ENCODE results near the gene AGAP1. TPM values are rescaled to one million over a fixed set of nuclear protein-coding genes. Genes with fewer than 3 reads are reported as not detected.
A peak's percentile ranks its signal among the peaks of the same experiment; 100 is the strongest.

Gene AGAP1
- total RNA-seq, 1 donor from 2014 or later: 43.8 TPM

DNA sequence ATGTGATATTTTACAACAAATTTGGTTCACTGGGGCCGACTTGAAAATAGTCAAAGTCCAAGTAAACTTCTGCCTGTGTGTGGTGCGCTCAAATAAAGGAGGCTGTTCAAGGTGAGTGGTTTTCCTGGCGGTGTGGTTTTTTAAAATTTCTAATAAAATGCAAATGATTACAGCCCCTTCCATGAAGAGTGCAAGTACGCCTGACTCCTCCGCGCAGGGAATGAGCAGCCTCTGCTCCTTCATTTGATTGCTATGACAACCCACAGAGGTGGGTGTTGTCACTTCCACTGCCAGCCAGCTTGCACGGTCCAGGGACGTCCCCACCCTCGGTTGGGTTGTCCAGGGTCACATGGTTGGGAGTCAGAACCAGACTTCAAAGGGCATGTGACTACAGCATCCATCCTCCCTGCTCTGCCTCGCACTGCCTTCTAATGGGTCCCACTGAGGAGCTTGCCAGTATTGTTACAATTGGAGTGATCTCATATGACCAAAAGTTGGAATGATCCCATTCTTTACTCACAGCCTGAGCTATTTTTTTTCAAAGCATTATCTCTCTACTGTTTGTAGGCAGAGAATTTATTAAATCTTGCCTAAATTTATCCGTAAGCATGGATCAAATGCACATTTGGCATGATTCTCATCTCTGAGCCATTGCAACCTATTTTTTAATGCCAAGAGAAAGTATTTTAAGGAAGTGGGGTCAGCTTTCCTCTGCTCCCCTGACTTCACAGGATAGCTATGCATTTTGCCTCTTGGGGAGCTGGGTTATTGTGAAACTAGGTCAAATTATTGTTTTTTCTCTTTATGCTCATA lies 121.3 kb downstream of the AGAP1 start:
- Mint-ChIP-seq H3K9me3 (ENCODE audit: unreplicated experiment) (no peaks in the 10 kb centered on the region), H3K4me3 (ENCODE audit: unreplicated experiment) (peak overlapping the region; percentile 6), H3K27me3 (ENCODE audit: unreplicated experiment) (no peaks in the 10 kb centered on the region), H3K36me3 (ENCODE audit: unreplicated experiment) (no peaks in the 10 kb centered on the region), H3K27ac (ENCODE audit: unreplicated experiment) (peak overlapping the region; percentile 95), H3K4me1 (ENCODE audit: unreplicated experiment) (peaks cover 62% of the 10 kb centered on the region)
- TF ChIP-seq, protein P1, sequence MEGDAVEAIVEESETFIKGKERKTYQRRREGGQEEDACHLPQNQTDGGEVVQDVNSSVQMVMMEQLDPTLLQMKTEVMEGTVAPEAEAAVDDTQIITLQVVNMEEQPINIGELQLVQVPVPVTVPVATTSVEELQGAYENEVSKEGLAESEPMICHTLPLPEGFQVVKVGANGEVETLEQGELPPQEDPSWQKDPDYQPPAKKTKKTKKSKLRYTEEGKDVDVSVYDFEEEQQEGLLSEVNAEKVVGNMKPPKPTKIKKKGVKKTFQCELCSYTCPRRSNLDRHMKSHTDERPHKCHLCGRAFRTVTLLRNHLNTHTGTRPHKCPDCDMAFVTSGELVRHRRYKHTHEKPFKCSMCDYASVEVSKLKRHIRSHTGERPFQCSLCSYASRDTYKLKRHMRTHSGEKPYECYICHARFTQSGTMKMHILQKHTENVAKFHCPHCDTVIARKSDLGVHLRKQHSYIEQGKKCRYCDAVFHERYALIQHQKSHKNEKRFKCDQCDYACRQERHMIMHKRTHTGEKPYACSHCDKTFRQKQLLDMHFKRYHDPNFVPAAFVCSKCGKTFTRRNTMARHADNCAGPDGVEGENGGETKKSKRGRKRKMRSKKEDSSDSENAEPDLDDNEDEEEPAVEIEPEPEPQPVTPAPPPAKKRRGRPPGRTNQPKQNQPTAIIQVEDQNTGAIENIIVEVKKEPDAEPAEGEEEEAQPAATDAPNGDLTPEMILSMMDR (IDR thresholded peaks at IDR 0.05): no peak
- DNase-seq (ENCODE audit: extremely low spot score, unreplicated experiment): no peak

DNA sequence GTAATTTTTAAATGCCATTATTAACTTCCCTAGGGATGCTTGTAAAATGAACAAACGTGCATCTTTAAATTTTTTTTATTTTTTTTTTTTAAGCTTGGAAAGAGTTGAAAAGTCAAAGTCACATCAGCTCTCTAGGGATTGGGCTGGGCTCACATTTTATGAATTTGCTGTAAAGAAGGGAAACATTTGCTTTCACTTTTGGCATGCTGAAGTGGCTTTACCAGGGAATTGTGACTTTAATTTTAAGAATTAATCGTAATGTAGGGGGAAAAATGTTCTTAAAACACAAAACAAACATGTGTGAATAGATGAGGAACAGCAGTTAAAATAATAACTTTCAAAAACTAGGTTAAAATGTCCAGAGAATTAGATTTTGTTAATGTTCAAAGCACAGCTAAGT lies 123.0 kb downstream of the AGAP1 start:
- Mint-ChIP-seq H3K4me3 (ENCODE audit: unreplicated experiment) (peak overlapping the region; percentile 38), H3K4me1 (ENCODE audit: unreplicated experiment) (peaks cover 67% of the 10 kb centered on the region), H3K9me3 (ENCODE audit: unreplicated experiment) (no peaks in the 10 kb centered on the region), H3K27ac (ENCODE audit: unreplicated experiment) (peak overlapping the region; percentile 95), H3K27me3 (ENCODE audit: unreplicated experiment) (no peaks in the 10 kb centered on the region), H3K36me3 (ENCODE audit: unreplicated experiment) (no peaks in the 10 kb centered on the region)
- TF ChIP-seq, protein P1 (IDR thresholded peaks at IDR 0.05): no peak
- DNase-seq (ENCODE audit: extremely low spot score, unreplicated experiment): no peak

DNA sequence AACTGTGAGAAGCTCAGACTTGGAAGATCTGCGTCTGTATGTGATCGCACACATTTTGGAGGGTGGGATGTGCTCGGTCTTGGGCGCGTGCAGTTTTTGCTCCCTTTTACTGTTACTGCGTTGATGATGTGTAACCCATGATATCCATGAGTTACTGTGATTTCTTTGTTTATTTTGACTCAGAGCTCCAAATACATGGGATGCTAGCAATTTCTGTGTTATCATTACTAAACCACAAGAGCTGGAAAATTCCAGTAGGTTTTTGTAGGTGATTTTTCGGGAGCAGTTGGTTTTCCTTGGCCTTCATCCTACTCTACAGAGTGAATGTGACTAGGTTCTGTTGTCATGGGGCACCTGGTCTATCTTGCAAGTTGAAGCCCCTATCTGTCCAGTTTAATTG lies 124.2 kb downstream of the AGAP1 start:
- no peaks in the 10 kb centered on the region for H3K36me3 Mint-ChIP-seq (ENCODE audit: unreplicated experiment)
- H3K4me1 Mint-ChIP-seq (ENCODE audit: unreplicated experiment): peaks cover 75% of the 10 kb centered on the region
- H3K4me3 Mint-ChIP-seq (ENCODE audit: unreplicated experiment): peak overlapping the region; percentile 60
- TF ChIP-seq, protein P1 (IDR thresholded peaks at IDR 0.05): no peak
- DNase-seq (ENCODE audit: extremely low spot score, unreplicated experiment): no peak
- H3K27me3 Mint-ChIP-seq (ENCODE audit: unreplicated experiment): no peaks in the 10 kb centered on the region
- no peaks in the 10 kb centered on the region for H3K9me3 Mint-ChIP-seq (ENCODE audit: unreplicated experiment)
- peak overlapping the region; percentile 95 for H3K27ac Mint-ChIP-seq (ENCODE audit: unreplicated experiment)

DNA sequence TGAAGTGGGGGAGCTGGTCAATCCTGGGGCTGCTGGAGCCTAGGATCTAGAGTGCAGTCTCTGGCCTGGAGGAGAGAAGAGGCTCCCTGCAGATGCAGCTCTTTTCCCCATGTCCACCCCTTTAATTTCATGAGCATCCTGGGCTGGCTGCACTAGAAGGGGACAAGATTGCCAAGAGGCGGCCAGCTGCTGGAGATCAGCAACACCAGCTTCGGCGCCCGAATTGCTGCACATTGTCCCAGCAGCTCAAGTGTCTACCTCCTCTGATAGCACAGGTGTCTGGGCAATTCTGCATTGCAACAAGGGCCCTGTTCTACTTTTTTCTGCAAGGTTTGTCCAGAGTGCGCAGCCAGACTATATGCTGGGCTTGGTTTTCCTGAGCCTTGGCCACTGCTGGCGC lies 125.7 kb downstream of the AGAP1 start:
- H3K27ac Mint-ChIP-seq (ENCODE audit: unreplicated experiment): no peak overlapping the region
- DNase-seq (ENCODE audit: extremely low spot score, unreplicated experiment): no peak
- no peaks in the 10 kb centered on the region for H3K9me3 Mint-ChIP-seq (ENCODE audit: unreplicated experiment)
- H3K4me1 Mint-ChIP-seq (ENCODE audit: unreplicated experiment): peaks cover 76% of the 10 kb centered on the region
- TF ChIP-seq, protein P1 (IDR thresholded peaks at IDR 0.05): no peak
- H3K4me3 Mint-ChIP-seq (ENCODE audit: unreplicated experiment): no peak overlapping the region
- no peaks in the 10 kb centered on the region for H3K36me3 Mint-ChIP-seq (ENCODE audit: unreplicated experiment)
- H3K27me3 Mint-ChIP-seq (ENCODE audit: unreplicated experiment): no peaks in the 10 kb centered on the region

DNA sequence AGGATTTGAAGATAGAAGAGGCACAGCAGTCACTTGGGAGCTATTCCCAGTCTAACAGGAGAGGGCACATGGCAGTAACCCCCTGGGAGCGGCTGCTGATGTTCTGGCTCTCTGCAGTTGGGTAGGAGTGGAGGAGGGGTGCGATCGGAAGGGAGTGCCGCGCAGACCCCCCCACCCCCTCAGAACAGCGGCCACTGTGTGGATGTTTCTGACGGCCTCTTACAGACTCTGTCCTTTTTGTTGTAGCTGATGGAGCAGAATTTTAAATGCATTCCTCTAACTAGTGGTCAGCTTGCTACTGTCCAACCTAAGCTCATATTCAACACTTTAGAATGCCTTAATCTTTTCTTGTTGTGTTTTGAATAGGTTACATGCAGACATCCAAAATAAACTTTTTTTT lies 127.9 kb downstream of the AGAP1 start:
- H3K4me3 Mint-ChIP-seq (ENCODE audit: unreplicated experiment): no peak overlapping the region

More for the DNA sequence above, 127.9 kb downstream of the AGAP1 start:
- DNase-seq (ENCODE audit: extremely low spot score, unreplicated experiment): no peak
- Mint-ChIP-seq H3K9me3 (ENCODE audit: unreplicated experiment) (no peaks in the 10 kb centered on the region), H3K27me3 (ENCODE audit: unreplicated experiment) (no peaks in the 10 kb centered on the region), H3K36me3 (ENCODE audit: unreplicated experiment) (no peaks in the 10 kb centered on the region), H3K4me1 (ENCODE audit: unreplicated experiment) (peaks cover 63% of the 10 kb centered on the region), H3K27ac (ENCODE audit: unreplicated experiment) (peak overlapping the region; percentile 14)
- TF ChIP-seq, protein P1 (IDR thresholded peaks at IDR 0.05): no peak

All from osteocyte (in vitro differentiated cells).